Caco-2 (cell line): ENCODE data around the gene UBE2L6. TPM values are rescaled to one million over a fixed set of nuclear protein-coding genes. Genes with fewer than 3 reads are reported as not detected.

Experiments
- BruUV-seq: library from RNA; stranded (reverse); fragments of 400-500 nt; replicated peaks from 2 replicates; lab custom pipeline; 2021; lab: Mats Ljungman, UMichigan
- CTCF ChIA-PET: fragments of 300-600 bp; sonication (Branson Sonifier 250); formaldehyde crosslinking; loops from one replicate; lab custom pipeline; 2022; ENCODE audit warnings: antibody characterized with exemption; lab: Charles Lee
- POLR2A ChIA-PET: fragments of 300-600 bp; sonication (Branson Sonifier 250); formaldehyde crosslinking; loops from one replicate; lab custom pipeline; 2022; ENCODE audit warnings: antibody characterized with exemption; lab: Charles Lee
- DNase-seq, 2 experiments: peaks; one replicate each; pipeline versions ENCODE4 v3.0.0 to v3.0.0-alpha.2; 2020 to 2022
- H3K27me3 ChIP-seq: replicated peaks from 2 replicates; pipeline ENCODE4 v1.6.0; 2011; ENCODE audit warnings: low read length; ENCODE audit not compliant: control insufficient read depth, insufficient read depth
- H3K36me3 ChIP-seq: 2 replicates; pipeline ENCODE4 v1.5.1; 2011; ENCODE audit warnings: low read length; ENCODE audit not compliant: control insufficient read depth, insufficient read depth
- H3K4me1 ChIP-seq: fragments of 250-450 bp; sonication (Bioruptor Pico); 2 replicates; pipeline ENCODE4 v1.5.1; 2020; ENCODE audit warnings: mild to moderate bottlenecking
- H3K4me3 ChIP-seq: 2 replicates; pipeline ENCODE4 v1.5.1; 2011; ENCODE audit warnings: low read depth, mild to moderate bottlenecking, control low read depth, low read length
- H3K9me3 ChIP-seq: fragments of 250-450 bp; sonication (Bioruptor Pico); 2 replicates; pipeline ENCODE4 v1.5.1; 2020; ENCODE audit warnings: mild to moderate bottlenecking, moderate library complexity
- H3K27ac Mint-ChIP-seq: one replicate; pipeline ENCODE4 v1.8.0; 2022; ENCODE audit warnings: mixed read lengths; ENCODE audit not compliant: unreplicated experiment
- H3K27me3 Mint-ChIP-seq: one replicate; pipeline ENCODE4 v1.8.0; 2022; ENCODE audit warnings: mixed read lengths; ENCODE audit not compliant: insufficient read depth, unreplicated experiment
- H3K36me3 Mint-ChIP-seq: one replicate; pipeline ENCODE4 v1.8.0; 2022; ENCODE audit warnings: mild to moderate bottlenecking, mixed read lengths; ENCODE audit not compliant: insufficient read depth, unreplicated experiment
- H3K4me1 Mint-ChIP-seq: one replicate; pipeline ENCODE4 v1.8.0; 2022; ENCODE audit warnings: low read depth, mixed read lengths; ENCODE audit not compliant: unreplicated experiment
- H3K4me3 Mint-ChIP-seq: one replicate; pipeline ENCODE4 v1.8.0; 2022; ENCODE audit warnings: mild to moderate bottlenecking, moderate library complexity, mixed read lengths; ENCODE audit not compliant: unreplicated experiment
- H3K9me3 Mint-ChIP-seq: one replicate; pipeline ENCODE4 v1.8.0; 2022; ENCODE audit warnings: mixed read lengths; ENCODE audit not compliant: unreplicated experiment
- CTCF ChIP-seq, 2 experiments: fragments of 200-600 bp in 1 of 2; IDR thresholded peaks; 1 replicate in 1 of 2; 2 replicates in 1 of 2; pipeline versions ENCODE4 v1.5.1 to v1.8.0; 2011 to 2022; ENCODE audit warnings: antibody characterized with exemption in 1 of 2, control low read depth in 1 of 2, inconsistent platforms in 1 of 2, low read depth in 1 of 2, low read length in 1 of 2, mild to moderate bottlenecking in 1 of 2, moderate library complexity in 1 of 2; ENCODE audit not compliant: insufficient read depth in 1 of 2, severe bottlenecking in 1 of 2, unreplicated experiment in 1 of 2
- intact Hi-C: fragments of 100-400 bp; cut with micrococcal nuclease; formaldehyde crosslinking; loops from one replicate; pipeline ENCODE4 v1.10.0; 2022; ENCODE audit not compliant: unreplicated experiment
- total RNA-seq: library from RNA; stranded (reverse); gene quantifications from 2 replicates; pipeline ENCODE4 v1.2.3, GENCODE V29; 2022

Gene UBE2L6
- total RNA-seq, 1 experiment from 2014 or later = 20.2 TPM

GRCh38 chr11:57585301-57585700, 17.8 kb upstream of the UBE2L6 start:
- H3K9me3 ChIP-seq = no peaks in the 10 kb centered on the region; the same call in none of the 2 replicates
- DNase-seq = no peak
- TF ChIP-seq CTCF (IDR thresholded peaks at IDR 0.05; ENCODE audit: insufficient read depth in 1 of 2, low read depth in 1 of 2, low read length in 1 of 2, severe bottlenecking in 1 of 2, unreplicated experiment in 1 of 2) = no peak
- Mint-ChIP-seq H3K4me3 (no peak overlapping the region), H3K36me3 (no peaks in the 10 kb centered on the region), H3K4me1 (no peaks in the 10 kb centered on the region), H3K27me3 (no peaks in the 10 kb centered on the region), H3K9me3 (no peaks in the 10 kb centered on the region), H3K27ac (no peak overlapping the region)
- H3K36me3 ChIP-seq = no peaks in the 10 kb centered on the region
- no peak overlapping the region for H3K4me3 ChIP-seq
- no peaks in the 10 kb centered on the region for H3K27me3 ChIP-seq
- 0 out of 2 replicates have a peak, but pooled peaks cover 5% of the 10 kb centered on the region for H3K4me1 ChIP-seq
- intact Hi-C loops = no loop called here
- ChIA-PET CTCF (interaction anchor here (0.7 kb wide), 1 partner anchor 55 kb away, joined by 3 read pairs; no protein-coding TSS in a partner anchor), POLR2A (no interaction called here)
- no TSS peak for BruUV-seq

GRCh38 chr11:57584341-57584740, 16.9 kb upstream of the UBE2L6 start:
- H3K9me3 ChIP-seq = no peaks in the 10 kb centered on the region; the same call in none of the 2 replicates
- BruUV-seq = no TSS peak
- CTCF ChIA-PET = interaction anchor here (1.0 kb wide), 1 partner anchor 16 kb away, joined by 4 read pairs; no protein-coding TSS in a partner anchor
- DNase-seq = no peak
- Mint-ChIP-seq H3K27me3 (no peaks in the 10 kb centered on the region), H3K4me1 (no peaks in the 10 kb centered on the region), H3K9me3 (no peaks in the 10 kb centered on the region), H3K4me3 (no peak overlapping the region), H3K27ac (no peak overlapping the region), H3K36me3 (no peaks in the 10 kb centered on the region)
- no peak overlapping the region for H3K4me3 ChIP-seq
- intact Hi-C loops = no loop called here
- POLR2A ChIA-PET = no interaction called here
- no peaks in the 10 kb centered on the region for H3K36me3 ChIP-seq
- H3K4me1 ChIP-seq = 0 out of 2 replicates have a peak, but pooled peaks cover 5% of the 10 kb centered on the region
- no peaks in the 10 kb centered on the region for H3K27me3 ChIP-seq
- no peak for TF ChIP-seq CTCF (IDR thresholded peaks at IDR 0.05; ENCODE audit: insufficient read depth in 1 of 2, low read depth in 1 of 2, low read length in 1 of 2, severe bottlenecking in 1 of 2, unreplicated experiment in 1 of 2)

- CTCF ChIA-PET = no interaction called here
- Mint-ChIP-seq H3K4me3 (no peak overlapping the region), H3K27ac (no peak overlapping the region), H3K4me1 (peaks cover 5% of the 10 kb centered on the region), H3K9me3 (no peaks in the 10 kb centered on the region), H3K36me3 (no peaks in the 10 kb centered on the region), H3K27me3 (no peaks in the 10 kb centered on the region)
- no peak for TF ChIP-seq CTCF (IDR thresholded peaks at IDR 0.05; ENCODE audit: insufficient read depth in 1 of 2, low read depth in 1 of 2, low read length in 1 of 2, severe bottlenecking in 1 of 2, unreplicated experiment in 1 of 2)
- Histone ChIP-seq H3K4me1 (no peaks in the 10 kb centered on the region), H3K9me3 (no peaks in the 10 kb centered on the region), H3K27me3 (no peaks in the 10 kb centered on the region), H3K36me3 (no peaks in the 10 kb centered on the region), H3K4me3 (no peak overlapping the region)
- POLR2A ChIA-PET = no interaction called here
- no TSS peak for BruUV-seq
- DNase-seq = no peak
- intact Hi-C loops = no loop called here
These were observed 6.6 kb upstream of the UBE2L6 start for GRCh38 chr11:57574061-57574460.
